H9 (cell line): ENCODE measurements around the gene GNE. TPM values are rescaled to one million over a fixed set of nuclear protein-coding genes. Genes with fewer than 3 reads are reported as not detected.
"Not testable (repeated sequence)": the region's sequence is repeated elsewhere in the genome, so short reads cannot be mapped to it uniquely, and the experiment has no call there.

ENCODE experiments used
- DNase-seq: peaks from one replicate; pipeline ENCODE4 v3.0.0-alpha.2; 2017
- H2AFZ ChIP-seq: one replicate; pipeline ENCODE4 v1.6.1; 2013; ENCODE audit warnings: mild to moderate bottlenecking, low read length, control low read depth, moderate library complexity
- H2AK5ac ChIP-seq: 2 replicates; pipeline ENCODE4 v1.6.1; 2013; ENCODE audit warnings: low read length, control low read depth, mixed read lengths; ENCODE audit not compliant: insufficient read length
- H2BK120ac ChIP-seq: one replicate; pipeline ENCODE4 v1.6.1; 2013; ENCODE audit warnings: low read depth, mild to moderate bottlenecking, low read length, control low read depth, inconsistent platforms; ENCODE audit not compliant: poor library complexity, severe bottlenecking
- H2BK12ac ChIP-seq: 2 replicates; pipeline ENCODE4 v1.6.1; 2013; ENCODE audit warnings: low read length, control low read depth, mixed read lengths, low read depth; ENCODE audit not compliant: insufficient read length
- H2BK15ac ChIP-seq: 2 replicates; pipeline ENCODE4 v1.6.1; 2013; ENCODE audit warnings: low read depth, low read length, control low read depth
- H2BK20ac ChIP-seq: one replicate; pipeline ENCODE4 v1.6.1; 2013; ENCODE audit warnings: low read depth, mild to moderate bottlenecking, low read length, control low read depth, inconsistent platforms; ENCODE audit not compliant: poor library complexity, severe bottlenecking
- H2BK5ac ChIP-seq: 2 replicates; pipeline ENCODE4 v1.6.1; 2013; ENCODE audit warnings: low read length, control low read depth, mixed read lengths; ENCODE audit not compliant: insufficient read length
- H3K14ac ChIP-seq: 2 replicates; pipeline ENCODE4 v1.6.1; 2013; ENCODE audit warnings: low read length, control low read depth; ENCODE audit not compliant: insufficient read depth
- H3K18ac ChIP-seq: 2 replicates; pipeline ENCODE4 v1.6.1; 2013; ENCODE audit warnings: low read depth, mild to moderate bottlenecking, mixed read lengths, low read length, control low read depth; ENCODE audit not compliant: insufficient read length
- H3K23ac ChIP-seq: 2 replicates; pipeline ENCODE4 v1.6.1; 2013; ENCODE audit warnings: low read length, control low read depth, mixed read lengths, low read depth; ENCODE audit not compliant: insufficient read length
- H3K23me2 ChIP-seq: 2 replicates; pipeline ENCODE4 v1.6.1; 2013; ENCODE audit warnings: low read depth, mild to moderate bottlenecking, mixed read lengths, low read length, control low read depth; ENCODE audit not compliant: insufficient read length, poor library complexity, severe bottlenecking
- H3K27ac ChIP-seq: 2 replicates; pipeline ENCODE4 v1.5.1; 2013; ENCODE audit warnings: low read length, control low read depth, mixed read lengths, low read depth; ENCODE audit not compliant: insufficient read length
- H3K27me3 ChIP-seq: 2 replicates; pipeline ENCODE4 v1.6.1; 2013; ENCODE audit warnings: low read length, control low read depth, inconsistent platforms; ENCODE audit not compliant: insufficient read depth
- H3K4ac ChIP-seq: 2 replicates; pipeline ENCODE4 v1.6.1; 2013; ENCODE audit warnings: low read depth, mild to moderate bottlenecking, control low read depth, inconsistent platforms, low read length, moderate library complexity
- H3K4me1 ChIP-seq: 2 replicates; pipeline ENCODE4 v1.6.1; 2013; ENCODE audit warnings: low read length, control low read depth, inconsistent platforms; ENCODE audit not compliant: insufficient read depth
- H3K4me2 ChIP-seq: 2 replicates; pipeline ENCODE4 v1.6.1; 2013; ENCODE audit warnings: low read length, control low read depth, mixed read lengths; ENCODE audit not compliant: insufficient read length, insufficient read depth
- H3K56ac ChIP-seq: 2 replicates; pipeline ENCODE4 v1.6.1; 2013; ENCODE audit warnings: low read depth, mild to moderate bottlenecking, mixed read lengths, low read length, control low read depth; ENCODE audit not compliant: insufficient read length
- H3K79me1 ChIP-seq: 2 replicates; pipeline ENCODE4 v1.6.1; 2013; ENCODE audit warnings: low read depth, mild to moderate bottlenecking, moderate library complexity, low read length, control low read depth, inconsistent platforms; ENCODE audit not compliant: insufficient read depth, poor library complexity, severe bottlenecking
- H3K79me2 ChIP-seq: 2 replicates; pipeline ENCODE4 v1.6.1; 2013; ENCODE audit warnings: low read length, control low read depth, inconsistent platforms; ENCODE audit not compliant: insufficient read depth
- H3K9ac ChIP-seq: 2 replicates; pipeline ENCODE4 v1.6.1; 2013; ENCODE audit warnings: low read length, control low read depth, mixed read lengths; ENCODE audit not compliant: insufficient read length; ENCODE audit errors: extremely low read depth
- H3K9me3 ChIP-seq: one replicate; pipeline ENCODE4 v1.6.1; 2013; ENCODE audit warnings: low read depth, low read length, inconsistent platforms; ENCODE audit not compliant: control insufficient read depth
- H3T11ph ChIP-seq: one replicate; pipeline ENCODE4 v1.6.1; 2013; ENCODE audit warnings: mild to moderate bottlenecking, low read length, control low read depth, inconsistent platforms
- H4K20me1 ChIP-seq: one replicate; pipeline ENCODE4 v1.6.1; 2013; ENCODE audit not compliant: control insufficient read depth, insufficient read length, insufficient read depth
- H4K5ac ChIP-seq: 2 replicates; pipeline ENCODE4 v1.6.1; 2013; ENCODE audit warnings: low read depth, mild to moderate bottlenecking, mixed read lengths, low read length, control low read depth; ENCODE audit not compliant: insufficient read length
- H4K8ac ChIP-seq: replicated peaks from 2 replicates; pipeline ENCODE4 v1.6.1; 2013; ENCODE audit warnings: low read length, control low read depth, mixed read lengths, low read depth; ENCODE audit not compliant: insufficient read length
- H4K91ac ChIP-seq: 2 replicates; pipeline ENCODE4 v1.6.1; 2013; ENCODE audit warnings: low read depth, mild to moderate bottlenecking, moderate library complexity, mixed read lengths, low read length, control low read depth; ENCODE audit not compliant: insufficient read length
- H3K27ac Mint-ChIP-seq, 3 experiments: 2 replicates in 2 of 3; 3 replicates in 1 of 3; pipeline ENCODE4 v1.8.0; 2020 to 2021; ENCODE audit warnings: mixed read lengths in 3 of 3, mild to moderate bottlenecking in 1 of 3, moderate library complexity in 1 of 3
- H3K27me3 Mint-ChIP-seq: 2 replicates; pipeline ENCODE4 v1.8.0; 2021; ENCODE audit warnings: low read depth, mild to moderate bottlenecking, moderate library complexity, mixed read lengths
- H3K36me3 Mint-ChIP-seq, 3 experiments: 2 replicates in 2 of 3; 3 replicates in 1 of 3; pipeline ENCODE4 v1.8.0; 2020 to 2021; ENCODE audit warnings: low read depth in 3 of 3, mixed read lengths in 3 of 3; ENCODE audit not compliant: insufficient read depth in 1 of 3
- H3K4me1 Mint-ChIP-seq, 2 experiments: 2 replicates each; pipeline ENCODE4 v1.8.0; 2020; ENCODE audit warnings: mixed read lengths in 2 of 2
- H3K4me3 Mint-ChIP-seq, 2 experiments: 2 replicates in 1 of 2; 3 replicates in 1 of 2; pipeline ENCODE4 v1.8.0; 2020 to 2021; ENCODE audit warnings: mild to moderate bottlenecking in 2 of 2, mixed read lengths in 2 of 2, moderate library complexity in 1 of 2
- H3K9me3 Mint-ChIP-seq, 2 experiments: 2 replicates in 1 of 2; 3 replicates in 1 of 2; pipeline ENCODE4 v1.8.0; 2020; ENCODE audit warnings: mild to moderate bottlenecking in 2 of 2, mixed read lengths in 2 of 2, moderate library complexity in 1 of 2
- whole genome bisulfite sequencing: extraction: QIAGEN DNeasy Blood & Tissue Kit; methylation state at CpG from one replicate; pipeline ENCODE4 v1.1.7; 2013; ENCODE audit warnings: missing lambda C conversion rate, low lambda C conversion rate, mixed read lengths; ENCODE audit not compliant: insufficient read length; ENCODE audit errors: extremely low coverage; 5-methylcytosine and 5-hydroxymethylcytosine counted together
- total RNA-seq: library from RNA; stranded (reverse); gene quantifications from 2 replicates; pipeline ENCODE4 v1.2.1, GENCODE V29; 2021
- TF ChIP-seq, protein P1 (sequence below): fragments of 200-600 bp; sonication (generic); conservative IDR thresholded peaks from 3 replicates; pipeline ENCODE4 v1.8.0; 2021; ENCODE audit warnings: antibody characterized with exemption, mild to moderate bottlenecking

The GNE gene
- total RNA-seq, 1 experiment from 2014 or later, result 6.3 TPM

DNA sequence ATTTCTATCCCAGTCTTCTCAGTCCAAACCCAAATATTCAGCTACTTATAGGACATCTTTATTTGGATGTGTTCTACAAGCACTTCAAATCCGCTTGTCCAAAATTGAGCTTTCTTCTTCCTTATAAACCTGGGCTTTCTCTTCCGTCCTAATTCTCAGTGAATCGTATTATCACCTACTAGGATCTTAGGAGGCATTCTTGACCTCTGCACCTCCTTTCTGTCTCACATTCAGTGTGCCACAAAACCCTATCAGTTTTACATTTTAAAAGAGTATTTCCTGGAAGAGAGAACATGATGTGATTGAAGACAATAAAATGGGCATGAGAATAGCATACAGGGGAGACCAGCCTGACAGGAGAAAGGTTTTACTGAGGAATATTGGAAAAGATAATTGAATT lies 16.8 kb upstream of the GNE start:
- WGBS, result no CpG with 5 or more reads among the region's 3 CpGs
- Histone ChIP-seq H3K4me2 (no peak overlapping the region), H2BK120ac (no peak overlapping the region), H3K27ac (no peak overlapping the region), H3K14ac (no peak overlapping the region), H2BK20ac (no peak overlapping the region), H2BK12ac (no peak overlapping the region), H2AK5ac (no peak overlapping the region), H4K91ac (no peak overlapping the region), H3K79me1 (no peaks in the 10 kb centered on the region), H3K4me1 (peaks cover 2% of the 10 kb centered on the region; the same call in 1 of the 2 replicates), H3K56ac (no peak overlapping the region), H2AFZ (no peak overlapping the region), H3T11ph (no peak overlapping the region), H3K79me2 (no peaks in the 10 kb centered on the region), H4K8ac (no peak overlapping the region), H4K20me1 (no peaks in the 10 kb centered on the region), H3K4ac (no peak overlapping the region), H3K23ac (no peak overlapping the region), H2BK5ac (no peak overlapping the region), H3K9me3 (no peaks in the 10 kb centered on the region), H3K18ac (no peak overlapping the region), H3K27me3 (no peaks in the 10 kb centered on the region), H3K9ac (no peak overlapping the region), H4K5ac (no peak overlapping the region), H3K23me2 (no peaks in the 10 kb centered on the region), H2BK15ac (no peak overlapping the region)
- no peak for DNase-seq
- Mint-ChIP-seq H3K4me1 (peaks cover 3 to 8% of the 10 kb centered on the region in 2 experiments), H3K27me3 (no peaks in the 10 kb centered on the region), H3K9me3 (no peaks in the 10 kb centered on the region; a peak in 1 of 5 replicates), H3K36me3 (no peaks in the 10 kb centered on the region), H3K4me3 (no peak overlapping the region), H3K27ac (no peak overlapping the region)
- TF ChIP-seq, protein P1, sequence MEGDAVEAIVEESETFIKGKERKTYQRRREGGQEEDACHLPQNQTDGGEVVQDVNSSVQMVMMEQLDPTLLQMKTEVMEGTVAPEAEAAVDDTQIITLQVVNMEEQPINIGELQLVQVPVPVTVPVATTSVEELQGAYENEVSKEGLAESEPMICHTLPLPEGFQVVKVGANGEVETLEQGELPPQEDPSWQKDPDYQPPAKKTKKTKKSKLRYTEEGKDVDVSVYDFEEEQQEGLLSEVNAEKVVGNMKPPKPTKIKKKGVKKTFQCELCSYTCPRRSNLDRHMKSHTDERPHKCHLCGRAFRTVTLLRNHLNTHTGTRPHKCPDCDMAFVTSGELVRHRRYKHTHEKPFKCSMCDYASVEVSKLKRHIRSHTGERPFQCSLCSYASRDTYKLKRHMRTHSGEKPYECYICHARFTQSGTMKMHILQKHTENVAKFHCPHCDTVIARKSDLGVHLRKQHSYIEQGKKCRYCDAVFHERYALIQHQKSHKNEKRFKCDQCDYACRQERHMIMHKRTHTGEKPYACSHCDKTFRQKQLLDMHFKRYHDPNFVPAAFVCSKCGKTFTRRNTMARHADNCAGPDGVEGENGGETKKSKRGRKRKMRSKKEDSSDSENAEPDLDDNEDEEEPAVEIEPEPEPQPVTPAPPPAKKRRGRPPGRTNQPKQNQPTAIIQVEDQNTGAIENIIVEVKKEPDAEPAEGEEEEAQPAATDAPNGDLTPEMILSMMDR, result no peak

DNA sequence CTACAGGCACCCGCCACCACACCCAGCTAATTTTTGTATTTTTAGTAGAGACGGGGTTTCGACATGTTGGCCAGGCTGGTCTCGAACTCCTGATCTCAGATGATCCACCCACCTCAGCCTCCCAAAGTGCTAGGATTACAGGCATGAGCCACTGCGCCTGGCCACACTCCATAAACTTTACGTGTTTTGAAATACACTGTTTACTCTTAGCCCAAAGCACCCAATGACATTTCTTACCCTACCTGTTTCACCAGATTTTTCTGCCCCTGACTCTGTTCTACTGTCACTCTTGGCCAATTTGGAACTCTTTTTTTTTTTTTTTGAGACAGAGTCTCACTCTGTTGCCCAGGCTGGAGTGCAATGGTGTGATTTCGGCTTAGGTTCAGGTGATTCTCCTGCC lies 15.1 kb upstream of the GNE start:
- H3K56ac ChIP-seq, H4K91ac ChIP-seq, H3K27ac Mint-ChIP-seq, H3K27ac ChIP-seq, H3K4me1 ChIP-seq, H3K4me3 Mint-ChIP-seq, H3K27me3 ChIP-seq, H3K27me3 Mint-ChIP-seq, H2AK5ac ChIP-seq, H3K23me2 ChIP-seq, H3K4me2 ChIP-seq, H2BK20ac ChIP-seq, H2BK12ac ChIP-seq, H3K23ac ChIP-seq, H3K18ac ChIP-seq, H4K5ac ChIP-seq, H4K8ac ChIP-seq, H3K9ac ChIP-seq, H3K79me2 ChIP-seq, H2BK5ac ChIP-seq, H3K9me3 Mint-ChIP-seq, H3K4ac ChIP-seq, H3K9me3 ChIP-seq, H3K36me3 Mint-ChIP-seq, H2AFZ ChIP-seq, H4K20me1 ChIP-seq, H2BK120ac ChIP-seq, H2BK15ac ChIP-seq, H3K14ac ChIP-seq, H3K79me1 ChIP-seq, DNase-seq, H3K4me1 Mint-ChIP-seq, H3T11ph ChIP-seq: not testable (repeated sequence)
- no CpG with 5 or more reads among the region's 7 CpGs for WGBS
